SJCRH30 (cell line): ENCODE measurements around the gene RPUSD2. TPM values are rescaled to one million over a fixed set of nuclear protein-coding genes. Genes with fewer than 3 reads are reported as not detected.

Source experiments
- DNase-seq, 2 experiments: peaks; one replicate each; pipeline ENCODE4 v3.0.0-alpha.2; 2015 to 2020
- H3K27ac ChIP-seq: fragments of 250-450 bp; sonication (Bioruptor Pico); 2 replicates; pipeline ENCODE4 v1.5.1; 2020; ENCODE audit warnings: mild to moderate bottlenecking, moderate library complexity
- H3K27me3 ChIP-seq: fragments of 250-450 bp; sonication (Bioruptor Pico); 2 replicates; pipeline ENCODE4 v1.5.1; 2020; ENCODE audit warnings: mild to moderate bottlenecking, moderate library complexity
- H3K36me3 ChIP-seq: fragments of 250-450 bp; sonication (Bioruptor Pico); 2 replicates; pipeline ENCODE4 v1.5.1; 2020; ENCODE audit warnings: mild to moderate bottlenecking, moderate library complexity
- H3K4me1 ChIP-seq: fragments of 250-450 bp; sonication (Bioruptor Pico); 2 replicates; pipeline ENCODE4 v1.5.1; 2020; ENCODE audit warnings: mild to moderate bottlenecking, moderate library complexity
- H3K4me3 ChIP-seq: fragments of 250-450 bp; sonication (Bioruptor Pico); 2 replicates; pipeline ENCODE4 v1.5.1; 2020; ENCODE audit warnings: mild to moderate bottlenecking, moderate library complexity
- H3K9me3 ChIP-seq: fragments of 250-450 bp; sonication (Bioruptor Pico); replicated peaks from 2 replicates; pipeline ENCODE4 v1.5.1; 2020; ENCODE audit warnings: mild to moderate bottlenecking, moderate library complexity
- total RNA-seq: library from RNA; depleted of rRNA; stranded (reverse); fragments of >200 nt; shearing (Covaris generic); gene quantifications from 2 replicates; pipeline ENCODE4 v1.2.3, GENCODE V29; 2014

Gene RPUSD2
- total RNA-seq, 1 experiment from 2014 or later: 19.0 TPM

DNA sequence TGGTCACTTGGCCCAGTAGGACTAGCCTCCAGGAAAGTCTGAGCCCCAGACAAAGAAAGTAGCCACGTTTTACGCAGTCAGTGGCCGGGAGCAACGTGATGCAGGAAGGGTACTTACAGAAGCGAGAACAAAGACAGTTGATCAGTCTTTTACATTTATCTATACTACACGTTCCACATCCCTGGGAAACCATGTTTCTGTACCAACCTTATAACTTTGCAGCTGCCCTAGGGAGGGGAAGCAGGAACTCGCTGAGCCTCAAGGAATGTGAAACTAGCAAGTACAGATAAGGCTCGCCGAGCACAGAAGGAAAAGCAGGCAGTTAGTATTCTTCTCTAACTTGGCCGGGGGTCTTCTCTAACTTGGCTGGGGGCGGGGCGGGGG, 21.6 kb downstream of the RPUSD2 start:
- peak; percentile 16 to 54 for DNase-seq
- Histone ChIP-seq H3K27me3 (no peaks in the 10 kb centered on the region), H3K9me3 (no peaks in the 10 kb centered on the region), H3K4me3 (peak overlapping the region; percentile 51), H3K4me1 (0 out of 2 replicates have a peak, but pooled peaks cover 3% of the 10 kb centered on the region), H3K27ac (peak overlapping the region; percentile 26; the same call in 1 of the 2 replicates), H3K36me3 (no peaks in the 10 kb centered on the region)

DNA sequence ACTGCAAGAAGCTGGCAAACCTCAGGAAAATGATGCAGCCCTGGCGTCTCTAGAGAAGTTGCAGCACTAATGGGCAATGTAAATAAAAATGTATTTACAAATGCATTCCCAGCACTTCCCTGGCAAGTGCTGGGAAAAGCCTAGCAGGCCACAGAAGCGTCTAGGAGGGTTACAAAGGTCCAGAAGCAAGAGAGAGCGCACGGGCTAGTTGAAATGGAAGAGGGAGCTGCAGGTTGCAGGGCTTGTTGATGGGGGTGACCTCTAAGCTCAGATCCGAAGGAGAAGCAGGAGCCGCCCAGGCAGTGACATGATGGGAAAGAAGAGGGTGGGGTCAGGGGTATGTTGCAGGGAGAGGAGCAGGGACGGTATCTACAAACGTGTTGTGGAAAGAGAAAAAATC, 22.3 kb downstream of the RPUSD2 start:
- Histone ChIP-seq H3K4me3 (peak overlapping the region; percentile 51), H3K36me3 (no peaks in the 10 kb centered on the region), H3K27ac (no peak overlapping the region), H3K4me1 (0 out of 2 replicates have a peak, but pooled peaks cover 3% of the 10 kb centered on the region), H3K27me3 (no peaks in the 10 kb centered on the region), H3K9me3 (no peaks in the 10 kb centered on the region)
- DNase-seq: peak; percentile 22 to 49

DNA sequence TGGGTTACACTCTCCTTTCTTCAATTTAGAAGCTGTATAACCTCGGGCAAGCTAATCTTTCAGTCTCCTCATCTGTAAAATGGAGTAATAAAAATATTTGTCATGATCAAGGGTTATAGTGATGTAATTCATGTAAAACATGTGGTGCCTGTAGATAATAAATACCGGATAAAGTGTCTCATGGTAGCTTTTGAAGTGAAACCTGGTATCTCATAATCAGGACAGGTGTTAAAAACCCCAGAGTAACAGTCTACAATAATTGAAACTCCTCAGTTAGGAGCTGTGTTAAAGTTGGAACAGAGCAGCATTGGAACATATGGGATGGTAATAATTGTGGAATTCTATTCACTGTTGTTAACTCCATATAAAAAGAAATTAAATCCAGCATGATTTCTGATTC, 24.1 kb downstream of the RPUSD2 start:
- no peak for DNase-seq
- Histone ChIP-seq H3K4me1 (0 out of 2 replicates have a peak, but pooled peaks cover 3% of the 10 kb centered on the region), H3K27ac (no peak overlapping the region)

DNA sequence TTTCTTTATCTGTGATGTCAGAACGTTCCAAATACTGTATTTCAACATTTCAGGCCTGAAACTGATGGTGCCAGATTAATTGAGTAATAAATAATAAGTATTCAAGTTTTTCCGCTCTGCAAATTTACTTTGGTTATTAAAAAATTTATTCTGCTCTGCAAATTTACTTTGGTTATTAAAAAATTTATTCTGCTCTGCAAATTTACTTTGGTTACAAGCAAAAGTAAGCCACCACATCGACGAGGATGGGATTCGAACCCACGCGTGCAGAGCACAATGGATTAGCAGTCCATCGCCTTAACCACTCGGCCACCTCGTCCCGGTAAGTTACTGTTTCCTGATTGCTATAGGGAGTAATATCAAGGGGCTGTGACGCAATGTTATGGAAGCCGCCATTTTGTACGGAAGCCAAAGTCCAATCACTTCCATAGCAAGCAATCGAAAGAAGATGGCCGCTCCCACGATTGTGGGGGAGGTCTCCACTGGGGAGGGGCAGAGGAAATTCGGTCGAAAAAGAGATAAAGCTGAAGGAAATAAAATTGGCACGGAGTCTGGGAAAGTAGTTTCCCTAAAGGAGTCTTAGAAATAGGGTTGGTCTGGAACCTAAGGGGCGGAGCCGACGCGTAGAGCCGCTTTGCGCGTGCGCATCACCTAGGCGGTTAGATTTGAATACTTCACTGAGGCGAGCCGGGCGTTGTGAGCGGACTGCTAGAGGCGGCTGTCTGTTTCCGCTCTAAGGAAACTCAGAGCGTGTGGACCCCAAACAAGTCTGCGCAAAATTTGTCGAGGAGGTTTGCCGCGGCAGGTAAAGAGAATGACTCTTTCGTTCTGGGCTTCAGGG, 24.7 kb downstream of the RPUSD2 start, which contains the start of gene KNL1:
KNL1 (plus strand) TSS at position 662 of the 841 bp plus-strand sequence. CDS start 8,683 bp downstream, outside the sequence.
- no peaks in the 10 kb centered on the region for H3K9me3 ChIP-seq
- peak within 1 kb of the TSS; percentile 96 for H3K27ac ChIP-seq
- H3K4me3 ChIP-seq: peak within 1 kb of the TSS; percentile 92
- H3K27me3 ChIP-seq: no peaks in the 10 kb centered on the region
- 0 out of 2 replicates have a peak, but pooled peaks cover 3% of the 10 kb centered on the region for H3K4me1 ChIP-seq
- no peaks in the 10 kb centered on the region for H3K36me3 ChIP-seq
- DNase-seq: peak; percentile 89 to 98

More for the DNA sequence above, 24.1 kb downstream of the RPUSD2 start:
- Histone ChIP-seq H3K27me3 (no peaks in the 10 kb centered on the region), H3K4me3 (peak overlapping the region; percentile 92), H3K36me3 (no peaks in the 10 kb centered on the region), H3K9me3 (no peaks in the 10 kb centered on the region)

DNA sequence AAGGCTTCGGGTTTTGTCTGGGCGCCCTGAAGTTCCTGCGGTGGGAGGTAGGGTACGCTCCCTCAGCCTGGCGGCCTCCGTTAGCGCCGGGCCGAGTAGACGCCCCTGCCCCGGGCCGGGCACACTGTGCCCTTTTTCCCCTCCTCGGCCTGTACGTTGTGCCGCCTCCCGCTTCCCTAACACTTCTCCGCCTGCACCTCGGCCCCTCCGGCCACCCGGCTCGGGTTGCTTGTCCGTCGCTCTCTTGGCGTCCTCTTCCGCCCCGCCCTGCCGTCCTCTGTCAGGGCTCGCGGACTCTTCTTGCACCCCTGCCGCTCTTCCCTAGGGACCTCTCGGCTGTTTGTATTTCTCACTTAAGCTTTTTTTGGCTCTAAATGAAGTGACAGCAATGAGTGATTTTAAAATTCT, 25.3 kb downstream of the RPUSD2 start:
- Histone ChIP-seq H3K27me3 (no peaks in the 10 kb centered on the region), H3K4me3 (peak overlapping the region; percentile 92), H3K4me1 (0 out of 2 replicates have a peak, but pooled peaks cover 3% of the 10 kb centered on the region), H3K36me3 (no peaks in the 10 kb centered on the region), H3K9me3 (no peaks in the 10 kb centered on the region), H3K27ac (peak overlapping the region; percentile 96)
- DNase-seq: peak; percentile 84 to 87

DNA sequence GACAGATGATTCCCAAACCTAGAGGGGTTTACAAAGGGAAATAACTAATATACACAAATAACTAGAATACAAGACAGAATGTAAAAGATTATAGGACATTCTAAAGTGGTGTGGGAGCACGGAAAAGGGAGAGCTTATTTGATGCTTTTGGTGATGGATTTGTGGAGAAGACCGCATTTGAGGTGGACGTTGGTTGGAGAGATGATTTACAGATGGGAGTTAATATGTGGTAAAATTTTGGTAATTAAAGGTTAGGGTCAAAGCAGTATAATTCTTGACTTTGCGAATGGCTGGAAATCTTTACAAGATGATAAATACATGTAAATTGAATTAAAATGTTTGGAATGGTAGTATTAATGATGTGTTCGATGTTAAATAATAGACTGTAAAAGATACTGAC, 26.1 kb downstream of the RPUSD2 start:
- Histone ChIP-seq H3K36me3 (no peaks in the 10 kb centered on the region), H3K9me3 (no peaks in the 10 kb centered on the region), H3K4me1 (no peaks in the 10 kb centered on the region), H3K27ac (no peak overlapping the region), H3K27me3 (no peaks in the 10 kb centered on the region), H3K4me3 (peak overlapping the region; percentile 92)
- DNase-seq: peak in 1 of 2 experiments; percentile 13

DNA sequence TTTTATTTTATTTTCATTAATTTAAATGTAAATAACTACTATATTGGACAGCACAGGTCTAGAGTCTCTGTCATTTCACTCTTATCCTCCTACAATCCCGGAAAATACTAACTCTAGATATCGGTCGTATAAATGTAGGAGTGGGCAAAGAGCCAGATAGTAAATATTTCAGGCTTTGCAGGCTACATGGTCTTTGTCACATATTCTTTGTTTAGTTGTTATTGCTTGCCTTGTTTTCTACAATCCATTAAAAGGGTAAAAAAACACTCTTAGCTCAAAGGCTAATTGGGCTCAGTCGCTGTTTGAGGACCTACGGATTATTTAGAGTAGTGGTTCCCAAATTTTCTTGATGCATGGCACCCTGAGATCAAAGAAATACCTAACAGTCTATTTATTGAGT, 26.7 kb downstream of the RPUSD2 start:
- no peak overlapping the region for H3K27ac ChIP-seq
- no peaks in the 10 kb centered on the region for H3K27me3 ChIP-seq
- no peaks in the 10 kb centered on the region for H3K36me3 ChIP-seq
- H3K4me1 ChIP-seq: no peaks in the 10 kb centered on the region
- DNase-seq: peak in 1 of 2 experiments; percentile 19
- H3K4me3 ChIP-seq: peak overlapping the region; percentile 92
- no peaks in the 10 kb centered on the region for H3K9me3 ChIP-seq

DNA sequence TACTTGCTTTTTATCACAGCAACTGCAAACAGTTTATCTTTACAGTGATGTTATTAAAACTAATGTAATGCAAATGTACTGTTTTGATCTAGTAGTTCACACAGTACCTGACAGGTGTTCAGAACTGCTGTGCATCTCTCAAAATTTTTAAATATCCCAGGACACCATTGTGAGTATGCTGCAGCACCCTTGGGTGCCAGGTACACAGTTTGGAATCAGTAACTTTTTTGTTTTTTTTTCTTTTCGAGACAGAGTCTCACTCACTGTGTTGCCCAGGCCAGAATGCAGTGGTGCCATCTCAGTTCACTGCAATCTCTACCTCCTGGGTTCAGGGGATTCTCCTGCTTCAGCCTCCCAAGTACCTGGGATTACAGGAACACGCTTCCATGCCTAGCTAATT, 27.9 kb downstream of the RPUSD2 start:
- Histone ChIP-seq H3K27ac (no peak overlapping the region), H3K4me3 (no peak overlapping the region), H3K36me3 (no peaks in the 10 kb centered on the region), H3K4me1 (no peaks in the 10 kb centered on the region), H3K9me3 (no peaks in the 10 kb centered on the region), H3K27me3 (no peaks in the 10 kb centered on the region)
- DNase-seq: no peak

DNA sequence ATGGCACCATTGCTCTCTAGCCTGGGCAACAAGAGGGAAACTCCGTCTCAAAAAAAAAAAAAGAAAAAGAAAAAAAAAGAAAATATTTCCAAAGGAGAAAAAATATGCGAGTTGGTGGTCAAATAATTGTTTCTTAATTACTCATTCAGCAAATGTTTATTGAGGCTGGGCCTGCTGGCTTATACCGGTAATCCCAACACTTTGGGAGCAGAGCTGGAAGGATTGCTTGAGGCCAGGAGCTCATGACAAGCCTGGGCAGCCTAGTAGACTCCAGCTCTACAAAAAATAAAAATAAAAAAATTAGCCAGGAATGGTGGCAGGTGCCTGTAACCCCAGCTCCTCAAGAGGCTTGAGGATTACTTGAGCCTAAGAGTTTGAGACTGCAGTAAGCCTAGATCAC, 29.0 kb downstream of the RPUSD2 start:
- H3K9me3 ChIP-seq: no peaks in the 10 kb centered on the region
- no peak for DNase-seq
- no peaks in the 10 kb centered on the region for H3K27me3 ChIP-seq
- H3K4me3 ChIP-seq: no peak overlapping the region
- no peak overlapping the region for H3K27ac ChIP-seq
- H3K36me3 ChIP-seq: no peaks in the 10 kb centered on the region
- no peaks in the 10 kb centered on the region for H3K4me1 ChIP-seq

DNA sequence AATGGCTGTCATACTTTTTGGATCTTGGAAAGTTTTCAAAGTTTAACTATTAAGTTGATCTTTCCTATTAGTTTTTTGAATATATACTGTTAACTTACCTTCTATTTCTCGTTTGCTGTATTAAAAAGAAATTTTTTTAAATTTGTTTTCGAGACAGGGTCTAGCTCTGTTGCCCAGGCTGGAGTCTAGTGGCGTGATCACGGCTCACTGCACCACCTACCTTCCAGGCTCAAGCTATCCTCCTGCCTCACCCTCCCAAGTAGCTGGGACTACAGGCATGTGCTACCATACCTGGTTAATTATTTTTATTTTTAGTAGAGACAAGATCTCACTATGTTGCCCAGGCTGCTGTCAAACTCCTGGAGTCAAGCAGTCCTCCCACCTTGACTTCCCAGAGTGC, 29.6 kb downstream of the RPUSD2 start:
- H3K4me3 ChIP-seq: no peak overlapping the region
- H3K27ac ChIP-seq: no peak overlapping the region
- no peaks in the 10 kb centered on the region for H3K4me1 ChIP-seq
- H3K9me3 ChIP-seq: no peaks in the 10 kb centered on the region
- H3K27me3 ChIP-seq: no peaks in the 10 kb centered on the region
- no peak for DNase-seq
- 0 out of 2 replicates have a peak, but pooled peaks cover 3% of the 10 kb centered on the region for H3K36me3 ChIP-seq

DNA sequence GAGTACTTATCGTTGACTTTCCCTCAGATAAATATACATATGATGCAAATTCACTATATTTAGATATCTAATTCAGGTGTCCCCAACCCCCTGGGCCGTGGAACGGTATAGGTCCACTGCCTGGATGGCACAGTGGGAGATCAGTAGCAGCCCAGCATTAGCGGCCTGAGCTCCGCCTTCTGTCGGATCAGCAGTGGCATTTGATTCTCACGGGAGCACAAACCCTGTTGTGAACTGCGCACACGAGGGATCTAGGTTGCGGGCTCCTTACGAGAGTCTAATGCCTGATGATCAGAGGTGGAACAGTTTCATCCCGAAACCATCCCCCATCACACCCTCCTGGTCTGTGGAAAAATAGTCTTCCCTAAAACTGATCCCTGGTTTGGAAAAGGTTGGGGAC, 31.9 kb downstream of the RPUSD2 start:
- DNase-seq: no peak
- Histone ChIP-seq H3K27ac (no peak overlapping the region), H3K9me3 (no peaks in the 10 kb centered on the region), H3K4me1 (no peaks in the 10 kb centered on the region), H3K27me3 (no peaks in the 10 kb centered on the region), H3K4me3 (no peak overlapping the region), H3K36me3 (peaks cover 21% of the 10 kb centered on the region)

DNA sequence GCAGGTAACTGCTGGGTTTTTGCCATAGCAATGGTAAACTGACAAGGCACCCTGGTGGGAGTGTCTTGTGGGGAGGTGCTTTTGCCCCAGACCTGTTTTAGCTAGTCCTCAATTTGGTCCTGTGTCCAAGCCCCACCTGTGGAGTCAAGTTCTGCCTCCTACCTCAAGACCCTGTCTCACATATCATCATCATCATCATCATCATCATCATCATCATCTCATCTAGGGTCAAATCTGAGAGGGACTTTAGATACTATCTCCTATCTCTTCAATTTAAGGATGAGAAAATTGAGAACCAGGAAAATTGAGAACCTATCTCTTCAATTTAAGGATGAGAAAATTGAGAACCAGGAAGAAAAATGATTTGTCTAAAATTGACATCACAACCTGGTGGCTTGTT, 34.8 kb downstream of the RPUSD2 start:
- H3K4me1 ChIP-seq: no peaks in the 10 kb centered on the region
- no peak overlapping the region for H3K4me3 ChIP-seq
- no peaks in the 10 kb centered on the region for H3K27me3 ChIP-seq
- DNase-seq: no peak
- H3K27ac ChIP-seq: no peak overlapping the region
- H3K36me3 ChIP-seq: peaks cover 46% of the 10 kb centered on the region
- H3K9me3 ChIP-seq: no peaks in the 10 kb centered on the region

DNA sequence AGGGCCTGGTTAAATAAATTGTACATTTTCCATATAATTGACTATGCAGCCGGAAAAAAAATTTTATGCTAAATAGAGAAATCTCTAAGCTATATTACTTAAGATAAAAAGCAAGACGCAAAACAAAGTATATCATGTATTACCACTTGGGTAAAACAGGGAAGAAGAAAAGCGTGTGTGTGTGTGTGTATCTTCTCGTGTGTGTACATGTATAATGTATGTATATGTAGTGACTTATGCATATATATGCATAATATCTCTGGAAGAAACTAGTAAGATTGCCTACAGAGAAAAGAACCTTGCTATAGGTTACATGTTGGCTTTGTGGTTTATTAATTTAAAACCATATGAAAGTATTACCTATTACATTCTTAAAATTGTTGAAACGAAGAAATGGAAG, 44.0 kb downstream of the RPUSD2 start:
- Histone ChIP-seq H3K36me3 (peaks cover 66% of the 10 kb centered on the region), H3K4me1 (no peaks in the 10 kb centered on the region), H3K9me3 (no peaks in the 10 kb centered on the region)

DNA sequence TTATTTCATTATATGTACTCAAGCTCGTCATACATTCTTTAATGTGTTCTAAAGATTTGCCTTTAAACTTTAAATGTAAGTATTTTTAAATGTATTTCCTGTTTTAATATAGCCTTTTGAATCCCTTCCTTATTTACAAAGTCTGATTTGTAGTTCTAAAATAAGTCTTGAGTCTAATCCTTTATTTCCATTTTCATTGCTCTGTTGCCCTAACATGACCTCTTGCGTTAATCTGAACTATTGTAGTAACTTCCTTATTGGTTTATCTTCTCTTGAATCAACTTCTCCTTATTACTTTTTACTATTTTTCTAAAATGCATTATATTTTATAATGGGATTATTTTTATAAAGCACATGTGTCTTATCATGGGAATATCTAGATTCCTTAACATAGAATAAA, 48.9 kb downstream of the RPUSD2 start:
- no peak overlapping the region for H3K27ac ChIP-seq
- no peak for DNase-seq
- H3K36me3 ChIP-seq: peaks cover 70% of the 10 kb centered on the region
- H3K4me3 ChIP-seq: no peak overlapping the region
- H3K27me3 ChIP-seq: no peaks in the 10 kb centered on the region
- no peaks in the 10 kb centered on the region for H3K9me3 ChIP-seq
- no peaks in the 10 kb centered on the region for H3K4me1 ChIP-seq

More for the DNA sequence above, 44.0 kb downstream of the RPUSD2 start:
- Histone ChIP-seq H3K27me3 (no peaks in the 10 kb centered on the region), H3K4me3 (no peak overlapping the region), H3K27ac (no peak overlapping the region)
- DNase-seq: no peak

DNA sequence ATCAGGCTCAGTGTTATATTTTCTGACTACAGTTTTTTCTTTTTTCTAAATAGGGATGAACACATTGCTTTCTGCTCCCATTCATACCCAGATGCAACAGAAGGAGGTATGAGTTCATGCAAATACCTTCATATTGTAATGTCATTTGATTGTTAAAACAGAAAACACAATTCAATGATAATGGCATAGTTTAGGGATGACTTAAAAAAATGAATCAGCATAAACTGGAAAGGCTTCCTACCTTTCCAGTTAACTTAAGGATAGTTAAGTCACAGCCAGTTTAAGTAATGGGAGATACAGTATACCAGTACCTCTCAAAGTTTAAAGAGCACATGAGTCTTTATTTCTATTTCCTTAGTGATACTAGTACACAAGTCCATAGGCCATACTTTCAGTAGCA, 49.8 kb downstream of the RPUSD2 start:
- no peaks in the 10 kb centered on the region for H3K27me3 ChIP-seq
- DNase-seq: no peak
- H3K27ac ChIP-seq: no peak overlapping the region
- H3K4me3 ChIP-seq: no peak overlapping the region
- H3K36me3 ChIP-seq: peaks cover 70% of the 10 kb centered on the region
- H3K4me1 ChIP-seq: no peaks in the 10 kb centered on the region
- H3K9me3 ChIP-seq: no peaks in the 10 kb centered on the region
